SH-SY5Y (cell line): ENCODE data around the gene TM9SF3.

Source experiments
- GATA2 ChIP-seq: IDR thresholded peaks from 2 replicates; pipeline ENCODE4 v1.6.1; 2011; ENCODE audit warnings: mild to moderate bottlenecking, low read depth, low read length
- GATA3 ChIP-seq: IDR thresholded peaks from 2 replicates; pipeline ENCODE4 v1.6.1; 2011; ENCODE audit warnings: low read depth, mild to moderate bottlenecking, low read length, moderate library complexity

Gene TM9SF3

GRCh38 chr10:96513698-96514561 is 72.9 kb downstream of the TM9SF3 start, which contains the start of gene TLL2:
Gene TLL2 (minus strand): TSS chr10:96513926. CDS start chr10:96513685, 241 bp downstream.
- TF ChIP-seq GATA2 (no peak), GATA3 (no peak)

DNA sequence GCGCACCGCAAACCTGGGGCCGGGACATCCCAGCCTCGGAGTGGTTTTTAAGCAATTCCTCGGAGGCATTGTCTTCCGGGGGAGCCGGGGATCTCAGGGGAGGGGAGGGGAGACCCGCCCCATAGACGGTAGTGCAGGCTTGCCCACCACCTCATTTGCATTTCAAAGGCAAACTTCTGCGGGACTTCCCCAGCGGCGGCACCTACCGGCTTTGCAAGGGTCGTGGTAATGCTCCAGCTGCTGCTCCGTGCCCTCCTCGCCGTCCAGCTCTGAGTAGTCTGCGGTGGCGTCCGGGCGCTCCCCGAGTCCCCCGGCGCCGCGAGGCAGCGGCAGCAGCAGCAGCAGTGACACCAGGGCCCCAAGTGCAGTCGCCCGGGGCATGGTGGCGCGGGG is 73.5 kb downstream of the TM9SF3 start:
- TF ChIP-seq GATA3 = no peak

DNA sequence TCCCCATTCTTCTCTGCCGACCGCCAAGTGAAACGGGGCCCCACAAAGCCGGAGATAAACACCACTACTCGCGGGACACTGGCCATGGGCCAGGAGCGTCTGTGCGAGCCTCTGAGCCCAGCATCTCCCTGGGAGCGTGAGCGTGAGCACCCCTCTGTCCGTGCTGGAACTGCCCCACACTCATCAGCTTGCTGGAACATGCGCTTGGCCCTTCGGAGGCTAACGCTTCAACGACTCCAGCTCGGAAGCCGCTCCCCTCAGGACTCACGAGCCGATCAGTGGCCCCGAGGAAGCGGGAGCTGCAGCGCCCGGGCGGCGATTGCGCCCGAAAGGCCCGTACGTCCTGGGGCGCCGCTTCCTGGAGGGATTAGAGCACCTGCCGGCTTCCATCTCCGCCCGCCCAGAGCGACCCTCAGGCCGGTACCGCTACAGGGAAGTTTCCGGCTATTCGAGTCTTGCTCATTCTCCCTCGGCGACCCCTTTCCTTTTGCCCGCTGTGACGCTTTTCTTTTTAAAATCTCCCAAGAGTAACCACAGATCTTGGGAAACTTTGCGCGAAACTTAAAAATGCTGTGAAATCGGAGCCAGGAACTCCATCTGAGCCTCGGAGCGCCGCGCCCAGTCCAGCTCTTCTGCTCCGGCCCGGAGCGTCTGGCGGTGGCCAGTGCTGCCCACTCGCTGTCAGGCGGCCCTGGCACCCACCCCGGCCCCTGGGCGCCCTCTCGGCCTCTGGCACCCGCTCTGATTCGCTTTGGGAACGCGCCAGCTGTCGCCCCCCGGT is 74.1 kb downstream of the TM9SF3 start:
- TF ChIP-seq GATA3 = no peak
- no peak for TF ChIP-seq GATA2

DNA sequence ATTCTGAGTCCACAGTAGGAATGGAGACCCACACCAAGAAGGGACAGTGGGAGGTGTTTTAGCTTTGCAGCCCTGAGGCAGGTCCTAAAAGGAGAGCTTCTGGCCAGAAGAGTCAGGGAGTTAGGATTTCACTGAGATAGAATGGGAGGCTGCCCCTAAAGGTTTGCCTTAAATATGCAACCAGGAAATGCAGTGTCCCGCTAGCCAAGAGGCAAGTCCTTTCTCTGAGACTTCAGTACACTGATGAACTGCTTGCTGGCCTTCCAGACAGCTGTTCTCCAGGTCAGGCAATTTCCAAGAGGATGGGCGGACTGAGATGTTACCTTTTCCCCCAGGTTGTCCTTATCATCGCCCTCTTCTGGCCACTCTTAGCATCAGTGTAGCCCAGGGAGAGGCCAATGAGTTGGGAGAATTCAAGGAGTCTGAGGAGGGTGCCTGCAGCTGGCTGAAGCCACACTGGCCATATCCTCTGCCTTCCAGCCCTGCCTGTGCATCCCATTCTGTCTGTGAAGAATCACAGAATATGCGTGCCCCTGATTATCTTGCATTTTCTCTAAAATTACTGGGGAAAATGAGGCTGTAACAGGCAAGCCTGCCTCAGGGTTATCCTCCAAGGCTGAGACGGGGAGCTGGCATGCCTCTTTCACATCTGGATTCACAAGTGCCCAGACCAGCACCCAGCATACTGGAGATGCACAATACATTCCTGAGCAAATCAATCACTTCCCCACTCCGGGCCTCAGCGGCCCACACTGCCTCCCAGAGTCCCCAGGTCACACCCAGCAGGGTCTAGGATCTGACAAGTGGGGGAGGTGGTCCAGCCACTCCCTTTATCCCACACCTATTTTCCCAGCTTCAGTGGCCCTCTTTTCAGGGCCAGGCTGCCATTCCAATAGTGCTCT is 75.5 kb downstream of the TM9SF3 start:
- TF ChIP-seq GATA3 = no peak
- TF ChIP-seq GATA2 = no peak

DNA sequence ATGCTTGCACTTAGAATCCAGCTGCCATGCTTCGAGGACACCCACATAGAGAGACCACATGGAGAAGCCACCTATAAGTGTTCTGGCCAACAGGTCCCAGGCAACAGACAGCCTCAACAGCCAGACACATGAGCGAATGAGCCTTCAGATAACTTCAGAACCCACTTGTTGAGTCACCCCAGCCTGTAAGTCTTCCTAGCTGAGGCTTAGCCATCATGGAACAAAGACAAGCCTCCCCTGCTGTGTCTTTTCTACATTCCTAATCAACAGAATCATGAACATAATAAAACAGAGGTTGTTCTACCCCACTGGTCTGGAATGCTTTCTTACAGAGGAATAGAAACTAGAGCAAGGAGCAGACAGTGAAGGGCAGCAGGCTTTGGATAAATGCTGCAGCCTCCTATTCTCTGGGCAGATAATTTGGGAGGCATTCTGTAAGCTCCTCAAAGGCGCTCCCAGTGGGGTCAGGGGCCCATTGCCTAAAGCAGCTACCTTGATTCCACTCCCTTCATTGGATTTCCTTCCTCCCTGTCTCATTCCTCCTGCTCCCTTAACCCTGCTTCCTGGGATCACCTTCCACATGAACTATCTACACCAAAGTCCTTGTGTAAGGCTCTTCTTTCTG is 77.7 kb downstream of the TM9SF3 start:
- TF ChIP-seq GATA2 (no peak), GATA3 (no peak)

- TF ChIP-seq GATA3 (no peak), GATA2 (no peak)
These were observed 79.8 kb downstream of the TM9SF3 start for GRCh38 chr10:96507044-96507443.

DNA sequence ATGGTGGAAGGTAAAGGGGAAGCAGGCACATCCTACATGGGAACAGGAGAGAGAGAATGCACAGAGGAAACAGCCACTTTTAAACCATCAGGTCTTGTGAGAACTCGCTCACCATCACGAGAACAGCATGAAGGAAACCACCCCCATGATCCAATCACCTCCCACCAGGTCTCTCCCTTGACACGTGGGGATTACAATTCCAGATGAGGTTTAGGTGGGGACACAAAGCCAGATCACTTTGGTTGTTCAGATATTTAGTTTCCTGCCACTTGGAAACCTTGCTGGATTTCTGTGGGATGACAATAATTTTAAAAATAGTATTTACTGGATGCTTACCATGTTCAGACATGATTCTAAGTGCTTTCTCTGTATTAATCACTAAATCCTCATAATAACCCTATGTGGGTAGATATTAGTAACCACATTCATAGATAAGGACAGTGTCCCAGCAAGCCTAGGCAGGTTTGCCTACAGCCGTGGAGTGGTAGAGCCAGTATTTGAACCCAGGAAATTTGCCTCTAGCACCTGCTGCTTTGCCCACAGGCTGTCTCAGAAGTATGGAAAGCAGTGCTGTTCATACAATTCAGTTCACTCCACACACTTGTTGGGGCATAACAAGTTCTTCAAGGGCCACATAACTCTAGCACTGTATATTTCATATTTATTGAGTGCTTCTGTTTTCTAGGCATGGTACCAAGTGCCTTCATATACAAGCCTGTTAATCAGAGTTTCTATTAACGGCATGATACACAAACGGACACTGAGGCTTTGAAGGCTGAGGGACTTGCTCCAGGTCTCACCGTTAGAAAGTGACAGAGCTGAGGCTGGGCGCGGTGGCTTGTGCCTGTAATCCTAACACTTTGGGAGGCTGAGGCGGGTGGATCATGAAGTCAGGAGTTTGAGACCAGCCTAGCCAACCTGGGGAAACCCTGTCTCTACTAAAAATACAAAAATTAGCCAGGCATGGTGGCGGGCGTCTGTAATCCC is 81.4 kb downstream of the TM9SF3 start:
- TF ChIP-seq GATA3 (no peak), GATA2 (no peak)

DNA sequence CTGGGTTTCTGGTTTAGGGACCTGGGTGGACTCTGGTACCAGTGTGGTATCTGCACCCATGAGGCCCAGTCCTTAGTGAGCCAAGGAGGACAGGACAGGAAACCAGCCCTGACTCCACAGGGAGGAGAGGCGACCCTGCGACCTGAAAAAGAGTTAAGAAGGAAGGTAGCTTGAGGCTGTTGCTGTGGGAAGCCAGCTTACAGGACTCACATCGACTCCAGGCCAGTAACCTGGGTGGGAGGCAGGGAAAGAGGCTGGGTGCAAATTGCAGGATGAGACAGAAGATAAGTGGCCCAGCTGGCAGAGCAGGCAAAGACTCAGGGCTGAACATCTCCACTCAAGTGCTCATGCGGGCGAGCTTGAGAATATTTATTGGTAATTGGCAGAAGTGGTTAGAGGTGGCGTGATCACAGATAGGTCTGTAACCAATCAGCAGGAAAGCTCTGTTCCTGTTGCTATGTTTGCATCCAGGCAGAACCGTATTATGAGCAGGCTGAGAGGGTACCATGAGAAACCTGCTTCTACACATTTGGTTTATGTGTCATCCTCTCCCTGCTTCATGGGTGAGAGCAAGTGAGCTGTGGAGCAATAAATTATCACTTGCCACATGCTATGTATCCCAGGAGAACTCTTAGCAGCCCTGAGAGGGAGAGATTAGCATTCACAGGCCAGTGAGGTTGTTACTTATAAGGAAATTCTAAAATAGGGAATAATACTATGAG is 84.1 kb downstream of the TM9SF3 start:
- TF ChIP-seq GATA3 = no peak
- TF ChIP-seq GATA2 = no peak

DNA sequence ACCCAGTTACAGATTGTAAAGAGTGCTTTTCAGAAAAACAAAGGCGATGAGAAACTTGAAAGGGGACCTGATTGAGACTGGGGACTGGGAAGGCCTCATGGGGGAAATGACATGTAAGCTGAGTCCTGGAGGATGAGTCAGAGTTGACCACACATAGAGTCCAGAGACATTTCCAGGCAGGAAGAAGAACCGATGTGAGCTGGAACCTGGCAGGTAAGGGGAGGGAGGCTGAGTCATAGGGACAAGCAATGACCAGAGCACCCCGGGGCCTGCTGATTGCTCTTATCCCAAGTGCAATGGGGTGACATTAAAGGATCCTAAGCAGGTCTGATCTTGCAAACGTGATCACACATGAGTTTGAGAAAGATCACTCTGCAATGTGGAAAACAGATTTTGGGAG is 84.8 kb downstream of the TM9SF3 start:
- TF ChIP-seq GATA2 = no peak
- no peak for TF ChIP-seq GATA3

- TF ChIP-seq GATA3 (no peak), GATA2 (no peak)
These were observed 86.3 kb downstream of the TM9SF3 start for GRCh38 chr10:96500519-96500918.

DNA sequence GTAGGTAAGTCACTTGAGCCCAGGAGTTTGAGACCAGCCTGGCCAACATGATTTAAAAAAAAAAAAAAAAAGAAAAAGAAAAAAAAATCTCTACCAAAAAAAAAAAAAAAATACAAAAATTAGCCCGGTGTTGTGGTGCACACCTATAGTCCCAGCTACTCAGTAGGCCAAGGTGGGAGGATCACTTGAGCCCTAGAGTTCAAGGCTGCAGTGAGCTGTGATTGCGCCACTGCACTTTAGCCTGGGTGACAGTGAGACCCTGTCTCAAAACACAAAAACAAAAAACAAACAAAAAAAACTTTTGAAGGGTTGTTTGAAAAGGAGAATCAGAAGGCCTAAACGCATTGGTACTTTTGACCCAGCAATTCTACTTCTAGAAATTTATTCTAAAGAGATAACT is 86.8 kb downstream of the TM9SF3 start:
- TF ChIP-seq GATA3 = no peak
- no peak for TF ChIP-seq GATA2

- TF ChIP-seq GATA3 = no peak
- no peak for TF ChIP-seq GATA2
These were observed 89.4 kb downstream of the TM9SF3 start for GRCh38 chr10:96497391-96497790.
